Tibial nerve (tissue), 3 donors: ENCODE data around the gene HSD17B14.

Source experiments
- CTCF ChIP-seq, 5 experiments: fragments of 200-600 bp in 3 of 5; fragments of 450-650 bp in 2 of 5; sonication (generic) in 3 of 5; IDR thresholded peaks; one replicate each; pipeline ENCODE4 v1.5.1; 2016 to 2019; ENCODE audit warnings: antibody characterized with exemption in 5 of 5, mild to moderate bottlenecking in 3 of 5, moderate library complexity in 2 of 5
- POLR2A ChIP-seq, 2 donors: fragments of 450-650 bp; IDR thresholded peaks; one replicate each; pipeline ENCODE4 v1.6.1; 2017; ENCODE audit warnings: antibody characterized with exemption in 2 of 2, mild to moderate bottlenecking in 2 of 2, moderate library complexity in 2 of 2

- no peak for TF ChIP-seq CTCF (IDR thresholded peaks at IDR 0.05)
- no peak for TF ChIP-seq POLR2A (IDR thresholded peaks at IDR 0.05)
Measured at GRCh38 chr19:48853483-48853882, 17.2 kb upstream of the HSD17B14 start.
